GM10266 (cell line): ENCODE measurements around the gene ZBTB6.

ENCODE experiments used
- DNase-seq: peaks from one replicate; pipeline ENCODE4 v3.0.0; 2012; ENCODE audit errors: extremely low spot score
- TF ChIP-seq, protein P1 (sequence below): IDR thresholded peaks from 2 replicates; pipeline ENCODE4 v1.5.1; 2012; ENCODE audit warnings: mild to moderate bottlenecking, low read depth; ENCODE audit not compliant: control insufficient read depth, insufficient read depth; ENCODE audit errors: missing control alignments

ZBTB6 gene

DNA sequence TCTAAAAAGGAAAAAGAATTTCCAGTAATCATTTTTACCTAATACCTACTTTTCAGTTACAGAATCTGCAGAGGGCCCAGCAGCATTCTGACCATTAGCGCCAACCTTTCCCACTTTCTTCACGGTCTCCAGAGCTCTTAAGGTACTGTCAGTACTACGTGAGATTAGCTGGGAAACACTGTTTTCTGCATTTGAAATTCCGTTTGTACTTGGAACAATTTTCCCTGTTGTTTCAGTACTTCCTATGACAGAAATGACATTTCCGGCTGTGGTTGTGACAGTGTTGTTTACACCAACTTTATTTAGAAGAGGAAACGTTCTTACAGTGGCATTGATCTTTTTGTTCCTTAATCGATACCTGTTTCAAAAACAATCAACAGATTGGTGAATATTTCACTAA is 47.8 kb downstream of the ZBTB6 start:
- TF ChIP-seq, protein P1, sequence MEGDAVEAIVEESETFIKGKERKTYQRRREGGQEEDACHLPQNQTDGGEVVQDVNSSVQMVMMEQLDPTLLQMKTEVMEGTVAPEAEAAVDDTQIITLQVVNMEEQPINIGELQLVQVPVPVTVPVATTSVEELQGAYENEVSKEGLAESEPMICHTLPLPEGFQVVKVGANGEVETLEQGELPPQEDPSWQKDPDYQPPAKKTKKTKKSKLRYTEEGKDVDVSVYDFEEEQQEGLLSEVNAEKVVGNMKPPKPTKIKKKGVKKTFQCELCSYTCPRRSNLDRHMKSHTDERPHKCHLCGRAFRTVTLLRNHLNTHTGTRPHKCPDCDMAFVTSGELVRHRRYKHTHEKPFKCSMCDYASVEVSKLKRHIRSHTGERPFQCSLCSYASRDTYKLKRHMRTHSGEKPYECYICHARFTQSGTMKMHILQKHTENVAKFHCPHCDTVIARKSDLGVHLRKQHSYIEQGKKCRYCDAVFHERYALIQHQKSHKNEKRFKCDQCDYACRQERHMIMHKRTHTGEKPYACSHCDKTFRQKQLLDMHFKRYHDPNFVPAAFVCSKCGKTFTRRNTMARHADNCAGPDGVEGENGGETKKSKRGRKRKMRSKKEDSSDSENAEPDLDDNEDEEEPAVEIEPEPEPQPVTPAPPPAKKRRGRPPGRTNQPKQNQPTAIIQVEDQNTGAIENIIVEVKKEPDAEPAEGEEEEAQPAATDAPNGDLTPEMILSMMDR, result no peak
- DNase-seq, result no peak

DNA sequence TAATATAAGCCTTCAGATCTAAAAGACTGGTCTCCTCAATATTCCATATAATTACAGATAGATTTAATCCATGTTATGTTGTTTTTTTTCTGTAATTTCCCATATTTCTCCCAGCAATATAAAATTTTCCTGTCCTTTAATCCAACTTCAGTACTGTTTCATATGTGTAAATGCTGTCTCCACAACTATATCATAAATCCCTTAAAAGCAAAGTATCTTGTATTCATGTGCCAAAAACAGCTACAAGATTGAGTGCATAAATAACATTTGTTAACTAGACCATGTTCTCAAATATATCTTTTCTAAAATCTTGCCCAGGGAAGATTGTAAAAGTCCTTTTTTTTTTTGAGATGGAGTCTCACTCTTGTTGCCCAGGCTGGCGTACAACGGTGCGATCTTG is 49.7 kb downstream of the ZBTB6 start:
- DNase-seq, result no peak
- TF ChIP-seq, protein P1, result no peak

DNA sequence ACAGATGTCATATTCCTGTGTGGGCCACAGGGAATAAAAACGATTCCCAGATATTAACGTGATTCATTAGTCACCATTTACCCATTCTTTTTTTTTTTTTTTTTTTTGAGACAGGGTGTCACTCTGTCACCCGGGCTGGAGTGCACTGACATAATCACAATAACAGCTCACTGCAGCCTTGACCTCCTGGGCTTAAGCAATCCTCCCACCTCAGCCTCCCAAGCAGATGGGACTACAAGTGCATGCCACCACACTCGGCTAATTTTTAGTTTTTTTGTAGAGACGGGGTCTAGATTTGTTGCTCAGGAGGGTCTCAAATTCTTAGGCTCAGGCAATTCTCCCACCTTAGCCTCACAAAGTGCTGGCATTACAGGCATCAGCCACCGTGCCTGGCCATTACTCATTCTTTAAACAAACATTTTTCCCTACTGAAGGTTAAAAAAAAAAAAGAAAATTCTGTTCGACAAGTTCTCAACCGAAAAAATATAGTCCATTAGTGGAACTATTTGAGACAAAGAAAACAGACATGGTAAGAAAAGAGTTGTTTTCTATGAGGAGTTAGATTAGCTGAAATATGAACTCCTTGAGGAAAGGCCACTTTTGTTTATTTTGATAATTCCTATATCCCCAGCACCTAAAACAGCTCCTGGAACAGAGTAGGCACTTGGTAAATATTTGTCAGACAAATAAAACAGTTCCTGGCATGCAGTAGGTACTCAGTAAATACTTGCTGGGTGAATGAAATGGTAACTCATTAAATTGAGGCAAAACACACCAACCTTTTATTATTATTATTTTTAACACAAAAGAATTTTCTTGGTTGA is 52.6 kb downstream of the ZBTB6 start:
- TF ChIP-seq, protein P1, result no peak
- DNase-seq, result no peak
